SK-N-SH (cell line): ENCODE results near the gene OR2A5. TPM values are rescaled to one million over a fixed set of nuclear protein-coding genes. Genes with fewer than 3 reads are reported as not detected.

Experiments used
- CTCF ChIA-PET: fragments of 300-600, 350-600 bp; formaldehyde crosslinking; extraction: SDS; loops from one replicate; lab custom pipeline; 2021; lab: Yijun Ruan, JAX
- POLR2A ChIA-PET: fragments of 350-600 bp; sonication (Branson Sonifier 250); formaldehyde crosslinking; extraction: SDS; loops from one replicate; lab custom pipeline; 2020; ENCODE audit warnings: antibody characterized with exemption, inconsistent platforms; lab: Yijun Ruan, JAX
- DNase-seq: peaks from one replicate; pipeline ENCODE4 v3.0.0; 2012
- H2AFZ ChIP-seq: fragments of 200-600 bp; sonication (generic); 2 replicates; pipeline ENCODE4 v1.8.1; 2016; ENCODE audit warnings: antibody characterized with exemption, mild to moderate bottlenecking, low read depth
- H3F3A ChIP-seq: fragments of 200-600 bp; sonication (generic); replicated peaks from 2 replicates; pipeline ENCODE3; 2016; ENCODE audit warnings: antibody characterized with exemption, mild to moderate bottlenecking; ENCODE audit not compliant: insufficient read depth
- H3K27ac ChIP-seq, 2 experiments: fragments of 200-500 bp in 1 of 2; fragments of 200-600 bp in 1 of 2; sonication (Bioruptor generic) in 1 of 2; sonication (generic), shearing (Covaris generic) in 1 of 2; 2 replicates each; pipeline versions ENCODE4 v1.5.1 to v1.6.1; 2014 to 2016; ENCODE audit warnings: low read depth in 2 of 2, inconsistent platforms in 1 of 2, low read length in 1 of 2, mild to moderate bottlenecking in 1 of 2, mixed read lengths in 1 of 2
- H3K27me3 ChIP-seq: fragments of 200-600 bp; sonication (generic), shearing (Covaris generic); 2 replicates; pipeline ENCODE4 v1.6.1; 2016; ENCODE audit warnings: mixed run types; ENCODE audit not compliant: insufficient read depth
- H3K36me3 ChIP-seq, 2 experiments: fragments of 200-500 bp in 1 of 2; fragments of 200-600 bp in 1 of 2; sonication (Bioruptor generic) in 1 of 2; sonication (generic) in 1 of 2; replicated peaks in 1 of 2; 2 replicates each; pipeline versions ENCODE3 to v1.5.1; 2014 to 2016; ENCODE audit warnings: low read length in 1 of 2, mild to moderate bottlenecking in 1 of 2; ENCODE audit not compliant: insufficient read depth in 2 of 2, control insufficient read depth in 1 of 2
- H3K4me1 ChIP-seq, 2 experiments: fragments of 200-500 bp in 1 of 2; fragments of 200-600 bp in 1 of 2; sonication (Bioruptor generic) in 1 of 2; sonication (generic), shearing (Covaris generic) in 1 of 2; 2 replicates each; pipeline versions ENCODE4 v1.5.1 to v1.6.1; 2014 to 2016; ENCODE audit warnings: low read depth in 1 of 2, low read length in 1 of 2, mixed run types in 1 of 2; ENCODE audit not compliant: insufficient read depth in 2 of 2, control insufficient read depth in 1 of 2
- H3K4me2 ChIP-seq: fragments of 200-600 bp; sonication (generic), shearing (Covaris generic); 2 replicates; pipeline ENCODE4 v1.6.1; 2017; ENCODE audit warnings: mixed run types
- H3K4me3 ChIP-seq, 2 experiments: fragments of 200-500 bp in 1 of 2; fragments of 200-600 bp in 1 of 2; sonication (Bioruptor generic) in 1 of 2; sonication (generic), shearing (Covaris generic) in 1 of 2; 2 replicates each; pipeline versions ENCODE4 v1.5.1 to v1.8.1; 2014 to 2016; ENCODE audit warnings: low read depth in 2 of 2, inconsistent platforms in 1 of 2, low read length in 1 of 2, mild to moderate bottlenecking in 1 of 2, mixed read lengths in 1 of 2, moderate library complexity in 1 of 2
- H3K79me2 ChIP-seq: fragments of 200-600 bp; sonication (generic); 2 replicates; pipeline ENCODE4 v1.8.1; 2017; ENCODE audit warnings: mild to moderate bottlenecking; ENCODE audit not compliant: insufficient read depth
- H3K9ac ChIP-seq: fragments of 200-600 bp; sonication (generic); 2 replicates; pipeline ENCODE4 v1.6.1; 2017; ENCODE audit warnings: mixed run types
- H3K9me2 ChIP-seq: fragments of 200-600 bp; sonication (generic); 2 replicates; pipeline ENCODE4 v1.6.1; 2017; ENCODE audit warnings: mixed run types
- H3K9me3 ChIP-seq: fragments of 200-600 bp; sonication (generic); 2 replicates; pipeline ENCODE4 v1.6.1; 2017; ENCODE audit warnings: mixed run types, mild to moderate bottlenecking, moderate library complexity
- H4K20me1 ChIP-seq: fragments of 200-600 bp; sonication (generic); 2 replicates; pipeline ENCODE4 v1.6.1; 2017; ENCODE audit warnings: mild to moderate bottlenecking, mixed run types; ENCODE audit not compliant: insufficient read depth
- CHD2 ChIP-seq: fragments of 150-350 bp; IDR thresholded peaks from 2 replicates; pipeline ENCODE4 v1.6.1; 2018; ENCODE audit warnings: low read length; ENCODE audit not compliant: partially characterized antibody
- FOXJ3 ChIP-seq: sonication (generic); formaldehyde crosslinking; IDR thresholded peaks from 2 replicates; pipeline ENCODE4 v1.5.1; 2020; ENCODE audit warnings: mild to moderate bottlenecking, missing genetic modification reagents
- GABPA ChIP-seq: IDR thresholded peaks from 2 replicates; pipeline ENCODE4 v1.4.0; 2012; ENCODE audit warnings: low read depth, mild to moderate bottlenecking
- JUND ChIP-seq: IDR thresholded peaks from 2 replicates; pipeline ENCODE4 v1.4.0; 2012
- MXI1 ChIP-seq: IDR thresholded peaks from 2 replicates; pipeline ENCODE4 v1.6.1; 2012; ENCODE audit warnings: mild to moderate bottlenecking, low read depth, low read length, improper control_type of control experiment
- NFIC ChIP-seq: IDR thresholded peaks from 2 replicates; pipeline ENCODE4 v1.4.0; 2012; ENCODE audit warnings: borderline replicate concordance
- NRF1 ChIP-seq: IDR thresholded peaks from 2 replicates; pipeline ENCODE4 v1.6.1; 2012; ENCODE audit warnings: low read depth, mild to moderate bottlenecking, low read length
- POLR2AphosphoS5 ChIP-seq: IDR thresholded peaks from 2 replicates; pipeline ENCODE4 v1.6.1; 2012; ENCODE audit warnings: low read depth, low read length
- RFX5 ChIP-seq: IDR thresholded peaks from 2 replicates; pipeline ENCODE4 v1.6.1; 2012; ENCODE audit warnings: mild to moderate bottlenecking, improper control_type of control experiment, low read length
- RXRA ChIP-seq: IDR thresholded peaks from 2 replicates; pipeline ENCODE4 v1.4.0; 2012; ENCODE audit warnings: low read depth, mild to moderate bottlenecking, borderline replicate concordance
- SIN3A ChIP-seq: IDR thresholded peaks from 2 replicates; pipeline ENCODE4 v1.6.1; 2012; ENCODE audit warnings: low read depth, mild to moderate bottlenecking, low read length, moderate library complexity, borderline replicate concordance
- TCF12 ChIP-seq: IDR thresholded peaks from 2 replicates; pipeline ENCODE4 v1.4.0; 2012
- TEAD4 ChIP-seq: IDR thresholded peaks from 2 replicates; pipeline ENCODE4 v1.4.0; 2012; ENCODE audit warnings: mild to moderate bottlenecking, borderline replicate concordance; ENCODE audit not compliant: insufficient read depth
- WGBS: methylation state at CpG from one replicate; pipeline ENCODE4 v1.1.6; 2017; ENCODE audit warnings: low lambda C conversion rate; 5-methylcytosine and 5-hydroxymethylcytosine counted together
- polyA plus RNA-seq, 3 experiments: library from polyadenylated mRNA; depleted of rRNA; stranded (reverse); fragments of >200 nt; gene quantifications; 2 replicates each; pipeline ENCODE4 v1.2.3, GENCODE V29; 2012
- TF ChIP-seq, protein P1 (sequence below): fragments of 200-600 bp; sonication (generic); IDR thresholded peaks from 2 replicates; pipeline ENCODE4 v1.6.1; 2017; ENCODE audit warnings: antibody characterized with exemption, mild to moderate bottlenecking, moderate library complexity

Gene OR2A5
- polyA plus RNA-seq, 1 of the 3 experiments (the other 2 are of a cell fraction): not detected

GRCh38 chr7:144090667-144091066 is 41.9 kb downstream of the OR2A5 start (continued):
- TF ChIP-seq, protein P1, sequence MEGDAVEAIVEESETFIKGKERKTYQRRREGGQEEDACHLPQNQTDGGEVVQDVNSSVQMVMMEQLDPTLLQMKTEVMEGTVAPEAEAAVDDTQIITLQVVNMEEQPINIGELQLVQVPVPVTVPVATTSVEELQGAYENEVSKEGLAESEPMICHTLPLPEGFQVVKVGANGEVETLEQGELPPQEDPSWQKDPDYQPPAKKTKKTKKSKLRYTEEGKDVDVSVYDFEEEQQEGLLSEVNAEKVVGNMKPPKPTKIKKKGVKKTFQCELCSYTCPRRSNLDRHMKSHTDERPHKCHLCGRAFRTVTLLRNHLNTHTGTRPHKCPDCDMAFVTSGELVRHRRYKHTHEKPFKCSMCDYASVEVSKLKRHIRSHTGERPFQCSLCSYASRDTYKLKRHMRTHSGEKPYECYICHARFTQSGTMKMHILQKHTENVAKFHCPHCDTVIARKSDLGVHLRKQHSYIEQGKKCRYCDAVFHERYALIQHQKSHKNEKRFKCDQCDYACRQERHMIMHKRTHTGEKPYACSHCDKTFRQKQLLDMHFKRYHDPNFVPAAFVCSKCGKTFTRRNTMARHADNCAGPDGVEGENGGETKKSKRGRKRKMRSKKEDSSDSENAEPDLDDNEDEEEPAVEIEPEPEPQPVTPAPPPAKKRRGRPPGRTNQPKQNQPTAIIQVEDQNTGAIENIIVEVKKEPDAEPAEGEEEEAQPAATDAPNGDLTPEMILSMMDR: no peak
- TF ChIP-seq MXI1 (no peak), JUND (no peak), POLR2AphosphoS5 (no peak), RXRA (no peak), FOXJ3 (no peak)
- TF ChIP-seq, all 33 proteins: peak for 0

DNA sequence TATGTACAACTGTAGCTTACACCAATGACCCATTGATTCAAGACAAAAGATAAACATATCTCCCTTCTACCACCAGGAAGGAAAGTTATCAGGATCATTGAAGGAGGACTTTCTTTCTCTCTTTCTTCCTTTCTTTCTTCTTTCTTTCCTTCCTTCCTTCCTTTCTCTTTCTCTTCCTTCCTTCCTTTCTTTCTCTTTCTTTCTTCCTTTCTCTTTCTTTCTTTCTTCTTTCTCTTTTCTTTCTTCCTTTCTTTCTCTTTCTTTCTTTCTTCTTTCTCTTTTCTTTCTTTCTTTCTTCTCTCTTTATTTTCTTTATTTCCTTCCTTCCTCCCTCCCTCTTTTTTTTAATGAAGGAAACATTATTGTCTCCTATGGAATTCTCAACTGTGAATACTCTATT is 50.0 kb downstream of the OR2A5 start:
- Histone ChIP-seq H3K27me3 (no peaks in the 10 kb centered on the region; the same call in 1 of the 2 replicates), H4K20me1 (no peaks in the 10 kb centered on the region), H3K79me2 (no peaks in the 10 kb centered on the region), H3K9ac (no peak overlapping the region), H3K4me3 (no peak overlapping the region), H3F3A (no peaks in the 10 kb centered on the region), H2AFZ (no peak overlapping the region), H3K4me1 (no peaks in the 10 kb centered on the region), H3K9me3 (no peaks in the 10 kb centered on the region), H3K4me2 (no peak overlapping the region), H3K36me3 (no peaks in the 10 kb centered on the region), H3K27ac (no peak overlapping the region), H3K9me2 (no peaks in the 10 kb centered on the region)
- no peak for TF ChIP-seq NFIC
- no peak for TF ChIP-seq RFX5
- TF ChIP-seq GABPA: no peak
- TF ChIP-seq TEAD4: no peak
- no peak for TF ChIP-seq POLR2AphosphoS5
- no peak for TF ChIP-seq NRF1
- no peak for TF ChIP-seq TCF12
- TF ChIP-seq, protein P1: no peak
- CTCF ChIA-PET: no interaction called here
- DNase-seq: no peak
- POLR2A ChIA-PET: no interaction called here

DNA sequence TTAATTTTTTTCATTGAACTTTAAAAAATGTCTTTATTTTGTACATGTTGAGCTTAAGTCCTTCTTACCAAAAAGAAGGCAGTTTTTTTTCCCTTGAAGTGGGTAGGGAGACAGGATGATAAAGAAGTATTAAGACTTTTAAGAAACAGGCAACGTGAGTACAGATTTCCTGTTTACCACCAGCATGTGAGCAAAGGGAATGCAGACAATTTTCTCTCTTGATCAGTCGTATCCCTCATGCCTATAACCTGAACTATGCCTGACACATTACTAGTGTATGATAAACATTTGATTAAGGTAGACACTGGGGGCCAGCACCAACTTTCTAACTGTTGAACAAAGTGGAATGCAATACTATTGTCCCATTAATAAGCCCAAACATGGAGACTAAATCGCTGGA is 51.9 kb downstream of the OR2A5 start:
- no peaks in the 10 kb centered on the region for H3F3A ChIP-seq
- no peak overlapping the region for H3K4me2 ChIP-seq
- ChIA-PET CTCF (interaction anchor here (1.3 kb wide), 1 partner anchor 72 kb away, joined by 3 read pairs; no protein-coding TSS in a partner anchor), POLR2A (no interaction called here)
- H3K9me2 ChIP-seq: no peaks in the 10 kb centered on the region
- no peaks in the 10 kb centered on the region for H3K4me1 ChIP-seq
- H3K4me3 ChIP-seq: no peak overlapping the region
- no peak for TF ChIP-seq RFX5
- TF ChIP-seq SIN3A: no peak
- TF ChIP-seq CHD2: no peak
- TF ChIP-seq GABPA: no peak
- WGBS: 0% methylated on average over 3 of the region's 3 CpGs
- no peak overlapping the region for H3K27ac ChIP-seq
- no peaks in the 10 kb centered on the region; the same call in 1 of the 2 replicates for H3K27me3 ChIP-seq
- no peaks in the 10 kb centered on the region for H3K79me2 ChIP-seq
- no peak overlapping the region for H3K9ac ChIP-seq
- no peak for DNase-seq
- no peak overlapping the region for H2AFZ ChIP-seq
- H3K9me3 ChIP-seq: no peaks in the 10 kb centered on the region
- no peaks in the 10 kb centered on the region for H3K36me3 ChIP-seq
- no peaks in the 10 kb centered on the region for H4K20me1 ChIP-seq
